NCI-H345 treated with DMSO at 0.1 percent for 48 hours (cell line): ENCODE data around the gene CLIC4.

Source experiments
- DNase-seq: peaks from one replicate; lab custom pipeline; 2025; ENCODE audit not compliant: unreplicated experiment; lab: John Stamatoyannopoulos, UW

The CLIC4 gene

GRCh38 chr1:24853649-24854048, 108.4 kb downstream of the CLIC4 start:
- no peak for DNase-seq

DNA sequence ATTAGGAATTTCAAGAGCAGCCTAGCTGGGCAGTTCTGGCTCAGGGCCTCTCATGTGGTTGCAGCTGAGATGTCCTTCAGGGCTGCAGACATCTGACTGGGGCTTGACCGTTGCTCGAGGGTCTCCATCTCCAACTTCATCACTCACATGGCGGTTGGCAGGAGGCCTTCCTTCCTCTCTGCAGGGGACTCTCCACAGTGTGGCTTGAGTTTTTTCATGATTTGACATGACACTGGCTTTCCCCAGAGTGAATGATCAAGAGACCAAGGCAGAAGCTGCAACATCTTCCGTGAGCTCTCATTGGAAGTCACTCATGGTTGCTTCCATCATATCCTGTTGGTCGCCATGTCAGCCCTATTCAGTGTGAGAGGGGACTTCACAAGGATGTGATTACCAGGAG, 110.2 kb downstream of the CLIC4 start:
- DNase-seq: no peak

DNA sequence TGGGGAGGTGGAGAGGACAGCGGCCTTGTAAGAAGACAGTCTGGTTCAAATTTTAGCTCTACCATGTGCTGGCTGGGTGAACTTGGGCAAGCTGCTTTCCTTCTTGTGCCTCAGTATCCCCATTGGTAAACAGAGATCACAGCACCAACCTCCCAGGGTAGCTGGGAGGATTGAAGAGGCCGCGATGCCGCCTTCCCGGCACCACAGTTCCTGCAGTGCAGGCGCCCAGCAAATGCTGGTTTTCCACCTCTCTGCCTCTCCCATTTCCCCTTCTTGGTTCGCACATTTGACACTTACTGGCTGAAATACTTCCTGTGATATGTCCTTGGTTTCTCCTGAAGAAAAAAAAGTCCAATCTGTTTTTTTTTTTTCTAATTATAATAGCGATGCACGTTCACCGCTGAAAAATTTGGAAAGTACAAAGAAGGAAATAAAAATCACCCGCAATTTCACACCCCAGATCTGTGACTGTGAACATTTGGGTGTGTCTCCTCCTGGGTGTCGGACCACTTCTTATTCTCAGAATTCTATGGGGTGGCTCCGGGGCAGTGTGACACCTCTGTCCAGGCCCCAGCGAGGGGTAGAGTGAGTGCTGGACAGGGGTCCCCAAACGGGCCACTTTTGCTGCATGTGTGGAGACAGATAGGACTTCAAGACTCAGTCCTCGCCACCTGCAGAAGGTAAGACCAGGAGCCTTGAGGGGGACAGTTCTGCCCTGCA, 111.7 kb downstream of the CLIC4 start:
- no peak for DNase-seq

DNA sequence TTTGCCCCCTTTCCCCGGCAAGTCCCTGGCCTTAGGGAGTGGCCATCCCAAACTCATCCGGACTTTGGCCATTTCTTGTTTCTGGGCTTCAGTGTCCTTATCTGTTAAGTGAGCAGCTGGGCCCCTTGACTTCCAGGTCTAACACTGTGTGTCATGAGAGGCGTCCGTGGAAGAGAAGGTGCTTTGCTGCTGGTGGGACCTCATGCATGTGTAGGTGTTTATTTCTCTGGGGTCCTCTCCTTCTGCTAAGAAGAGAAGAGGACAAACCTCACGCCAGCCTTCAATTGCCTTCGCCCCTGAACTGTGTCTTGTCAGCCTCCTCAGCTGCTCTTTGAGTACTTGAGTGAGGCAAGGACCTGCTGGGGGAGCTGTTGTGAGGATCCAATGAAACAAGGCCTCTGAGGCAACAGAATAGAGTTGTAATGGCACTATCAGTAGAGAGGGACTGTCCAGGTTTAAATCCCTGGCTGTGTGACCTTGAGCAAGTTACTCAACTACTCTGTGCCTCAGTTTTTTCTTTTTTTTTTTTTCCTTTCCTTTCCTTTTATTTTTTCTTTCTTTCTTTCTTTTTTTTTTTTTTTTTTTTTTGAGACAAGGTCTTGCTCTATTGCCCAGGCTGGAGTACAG, 112.4 kb downstream of the CLIC4 start:
- DNase-seq: no peak

- DNase-seq: no peak
Observed at GRCh38 chr1:24858277-24858676, 113.0 kb downstream of the CLIC4 start.

DNA sequence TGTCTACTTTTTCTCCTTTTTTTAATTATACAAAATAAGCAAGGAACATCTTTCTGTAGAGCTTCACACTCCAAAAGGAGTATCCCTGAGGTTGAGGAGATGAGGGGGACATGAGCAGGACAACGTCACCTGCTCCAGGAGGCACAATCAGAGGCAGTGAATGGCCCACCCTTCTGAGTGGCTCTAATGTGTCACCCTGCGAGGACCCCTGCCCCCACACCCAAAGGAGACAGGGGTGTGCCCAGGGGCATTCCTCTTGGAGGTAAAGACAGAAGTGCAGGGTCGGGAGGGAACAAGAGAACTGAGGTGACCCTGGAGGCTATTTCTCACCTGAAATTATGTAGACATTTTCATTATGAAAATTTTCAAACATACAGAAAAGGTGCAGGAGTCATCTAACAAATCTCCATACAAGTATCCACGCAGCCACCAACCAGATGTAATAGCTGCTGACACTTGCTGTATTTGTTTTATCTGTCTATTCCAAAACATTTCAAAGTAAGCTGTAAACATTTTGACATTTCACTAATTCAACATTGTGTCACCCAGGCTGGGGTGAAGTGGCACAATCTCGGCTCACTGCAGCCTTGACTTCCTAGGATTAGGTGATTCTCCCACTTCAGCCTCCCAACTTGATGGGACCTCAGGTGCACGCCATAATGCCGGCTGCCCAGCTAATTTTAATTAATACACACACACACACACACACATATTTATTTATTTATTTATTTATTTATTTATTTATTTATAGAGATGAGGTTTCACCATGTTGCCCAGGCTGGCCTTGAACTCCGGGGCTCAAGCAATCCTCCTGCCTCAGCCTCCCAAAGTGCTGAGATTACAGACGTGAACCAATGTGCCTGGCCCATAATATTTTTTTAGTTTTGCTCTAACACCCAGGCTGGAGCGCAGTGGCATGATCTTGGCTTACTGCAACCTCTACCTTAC, 114.1 kb downstream of the CLIC4 start:
- no peak for DNase-seq

DNA sequence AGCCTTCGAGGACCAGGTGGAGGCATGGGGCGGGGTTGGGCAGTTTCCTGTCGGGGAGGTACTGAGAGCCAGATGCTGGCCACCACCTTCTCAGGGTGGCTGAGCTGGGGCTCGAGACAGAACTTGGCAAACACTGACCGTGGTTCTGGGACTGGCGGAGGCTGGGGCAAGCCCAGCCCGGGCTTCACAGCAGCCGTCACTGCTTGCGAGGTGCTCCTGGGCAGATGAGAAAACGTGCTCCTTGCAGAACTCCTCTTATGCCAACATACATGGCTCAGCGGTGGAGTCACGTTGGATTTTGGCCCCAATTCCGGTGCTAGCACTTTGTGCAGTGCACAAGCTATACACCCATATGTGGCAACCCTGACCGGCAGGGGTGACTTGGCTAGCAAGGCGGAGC, 115.6 kb downstream of the CLIC4 start:
- DNase-seq: no peak

GRCh38 chr1:24861821-24862727, 116.8 kb downstream of the CLIC4 start:
- DNase-seq: no peak

DNA sequence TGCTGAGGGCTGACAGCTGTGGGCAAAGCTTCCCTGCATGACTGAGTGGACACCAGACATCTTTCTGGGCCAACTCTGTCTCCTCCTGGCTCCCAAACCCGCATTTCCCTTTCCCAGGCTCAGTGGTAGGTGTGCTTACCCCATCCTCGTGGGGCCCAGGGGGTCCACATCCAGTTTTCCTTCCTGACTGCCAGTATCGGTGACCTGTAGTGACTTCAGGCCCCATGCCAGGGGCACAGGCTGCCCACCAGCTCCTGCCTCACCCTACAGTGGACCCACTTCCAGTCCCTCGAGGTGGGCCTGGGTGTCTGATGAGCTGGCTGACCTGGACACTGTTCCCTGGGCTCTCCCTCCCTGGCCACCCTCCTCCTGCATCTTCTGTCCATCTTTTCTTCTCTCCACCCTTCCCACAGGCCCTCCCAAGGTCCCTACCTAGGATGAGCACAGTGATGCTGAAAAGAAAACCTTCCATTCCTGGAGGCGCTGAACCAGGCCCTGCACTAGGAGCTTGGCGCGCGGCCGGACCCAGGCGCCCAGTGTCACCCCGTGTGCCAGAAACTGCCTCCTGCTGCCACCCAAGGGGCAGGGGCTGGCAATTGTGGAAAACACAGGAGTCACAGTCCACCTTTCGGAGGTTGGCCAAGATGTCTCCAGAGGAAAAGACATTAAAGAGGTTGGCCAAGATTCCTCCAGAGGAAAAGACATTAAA, 117.7 kb downstream of the CLIC4 start:
- no peak for DNase-seq

DNA sequence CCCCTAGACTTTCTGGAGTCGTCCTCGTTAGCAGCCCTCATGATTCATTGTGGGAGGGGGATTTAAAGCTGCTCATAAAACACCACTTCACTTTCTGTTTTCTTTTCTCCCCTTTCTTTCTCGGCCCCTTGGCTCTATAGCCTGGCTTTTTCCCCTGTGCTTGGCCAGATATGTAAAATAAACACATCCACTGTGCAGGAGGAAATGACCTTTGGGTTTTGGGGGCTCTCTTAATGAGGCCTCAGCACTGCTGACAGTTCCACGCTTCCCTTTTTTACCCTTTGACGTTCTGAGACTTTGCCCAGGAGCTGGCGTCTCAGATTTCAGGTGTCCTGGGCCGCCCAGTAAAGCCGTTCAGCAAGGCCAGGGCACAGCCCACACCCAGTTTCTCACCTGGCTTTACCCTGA, 119.1 kb downstream of the CLIC4 start:
- no peak for DNase-seq

DNA sequence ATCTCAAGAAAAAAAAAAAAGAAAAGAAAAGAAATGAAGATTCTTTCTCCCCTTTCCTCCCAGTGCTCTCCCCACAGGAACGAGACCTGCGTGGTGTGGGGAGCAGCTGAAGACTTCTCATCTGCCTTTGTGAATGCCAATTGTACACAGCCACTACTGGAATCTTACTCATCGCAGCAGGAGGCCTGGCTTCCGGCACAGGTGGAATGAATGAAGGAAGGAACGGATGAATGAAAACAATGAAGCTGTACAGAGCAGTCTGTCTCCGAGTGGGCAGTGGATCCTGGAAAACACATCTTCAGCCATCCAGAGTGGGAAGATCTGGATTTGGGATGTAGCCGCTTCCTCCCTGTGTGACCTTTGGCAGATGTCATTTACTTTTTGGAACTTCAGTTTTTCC, 119.9 kb downstream of the CLIC4 start:
- no peak for DNase-seq

DNA sequence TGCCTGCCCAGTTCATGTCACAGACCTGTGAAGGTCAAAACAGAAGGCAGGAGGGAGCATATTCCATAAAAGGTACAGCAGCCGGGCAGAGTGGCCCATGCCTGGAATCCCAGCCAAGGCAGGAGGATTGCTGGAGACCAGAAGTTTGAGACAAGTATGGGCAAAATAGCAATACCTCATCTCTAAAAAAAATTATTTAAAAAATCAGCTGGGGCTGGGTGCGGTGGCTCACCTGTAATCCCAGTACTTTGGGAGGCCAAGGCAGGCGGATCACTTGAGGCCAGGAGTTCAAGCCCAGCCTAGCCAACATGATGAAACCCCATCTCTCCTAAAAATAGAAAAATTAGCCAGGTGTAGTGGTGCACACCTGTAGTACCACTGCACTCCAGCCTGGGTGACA, 120.3 kb downstream of the CLIC4 start:
- no peak for DNase-seq

GRCh38 chr1:24866211-24867083, 121.2 kb downstream of the CLIC4 start:
- DNase-seq: no peak

GRCh38 chr1:24867084-24867870, 122.0 kb downstream of the CLIC4 start:
- DNase-seq: no peak

- no peak for DNase-seq
Observed at GRCh38 chr1:24868016-24868875, 123.0 kb downstream of the CLIC4 start.

DNA sequence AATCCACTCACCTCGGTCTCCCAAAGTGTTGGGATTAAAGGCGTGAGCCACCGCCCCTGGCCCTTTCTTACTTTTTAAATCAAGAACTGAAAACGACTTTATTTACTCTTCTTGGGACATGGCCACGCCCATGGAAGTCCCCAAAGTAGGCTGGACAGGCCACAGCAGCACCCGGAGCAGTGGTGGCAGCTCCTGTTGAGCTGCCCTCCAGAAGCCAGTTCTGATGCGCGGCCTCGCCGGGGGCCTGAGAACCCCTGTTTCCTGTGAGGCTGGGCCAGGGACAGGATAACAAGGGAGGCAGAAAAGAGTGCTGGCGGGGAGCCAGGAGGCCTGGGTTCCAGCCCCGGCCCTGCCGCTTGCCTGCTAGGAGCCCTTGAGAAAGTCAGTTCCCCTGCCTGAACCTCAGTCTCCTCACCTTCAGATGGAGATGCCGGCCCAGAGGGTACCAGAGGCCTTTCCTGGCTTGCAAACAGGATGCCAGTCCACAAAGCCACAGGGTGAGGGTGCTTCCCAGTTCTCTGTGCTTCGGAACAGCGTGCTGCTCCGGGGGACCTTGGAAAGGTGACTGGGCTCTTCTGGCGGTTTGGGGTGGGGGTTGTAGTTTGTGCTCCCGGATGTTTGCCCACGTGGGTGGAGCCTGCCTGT, 125.4 kb downstream of the CLIC4 start:
- no peak for DNase-seq

- DNase-seq: no peak
Observed at GRCh38 chr1:24871306-24871901, 126.2 kb downstream of the CLIC4 start.
